Testis (tissue), 2 donors: Measurements from ENCODE around the gene TBX4.

Experiments
- CTCF ChIP-seq, 3 experiments: fragments of 450-650 bp in 2 of 3; fragments of 200-600 bp in 1 of 3; sonication (generic) in 1 of 3; IDR thresholded peaks; one replicate each; pipeline ENCODE4 v1.5.1; 2016 to 2019; ENCODE audit warnings: antibody characterized with exemption in 3 of 3, mild to moderate bottlenecking in 2 of 3, moderate library complexity in 1 of 3
- POLR2A ChIP-seq: fragments of 450-650 bp; IDR thresholded peaks from one replicate; pipeline ENCODE4 v1.6.1; 2017; ENCODE audit warnings: antibody characterized with exemption, mild to moderate bottlenecking, moderate library complexity

- TF ChIP-seq CTCF (IDR thresholded peaks at IDR 0.05) (no peak), POLR2A (no peak)
Observed at GRCh38 chr17:61403801-61404662, 48.2 kb upstream of the TBX4 start.
